Adrenal gland (tissue), 12 donors: ENCODE measurements around the gene CLEC16A. TPM values are rescaled to one million over a fixed set of nuclear protein-coding genes. Genes with fewer than 3 reads are reported as not detected.
A peak's percentile ranks its signal among the peaks of the same experiment; 100 is the strongest.

Source experiments
- DNase-seq, 7 donors: peaks; one replicate each; pipeline ENCODE4 v3.0.0-alpha.2; 2019 to 2020
- H3K27ac ChIP-seq, 5 donors: fragments of 200-600 bp; sonication (generic) in 4 of 5; 1 replicate in 3 of 5; 2 replicates in 2 of 5; pipeline versions ENCODE4 v1.5.1 to v1.8.0; 2016 to 2020; ENCODE audit warnings: mild to moderate bottlenecking in 1 of 5
- H3K27me3 ChIP-seq: fragments of 200-600 bp; 2 replicates; pipeline ENCODE4 v1.8.0; 2021
- H3K36me3 ChIP-seq, 2 donors: fragments of 200-600 bp; replicated peaks in 1 of 2; 1 replicate in 1 of 2; 2 replicates in 1 of 2; pipeline versions ENCODE4 v1.5.1 to v1.8.0; 2018 to 2022
- H3K4me1 ChIP-seq, 2 donors: fragments of 200-600 bp; replicated peaks in 1 of 2; 1 replicate in 1 of 2; 2 replicates in 1 of 2; pipeline versions ENCODE4 v1.5.1 to v1.8.0; 2018 to 2021
- H3K4me3 ChIP-seq, 4 donors: fragments of 200-600 bp; sonication (generic) in 3 of 4; one replicate each; pipeline ENCODE4 v1.5.1; 2016 to 2018
- H3K9me3 ChIP-seq, 3 donors: fragments of 200-600 bp; sonication (generic) in 1 of 3; replicated peaks in 1 of 3; 1 replicate in 2 of 3; 2 replicates in 1 of 3; pipeline versions ENCODE4 v1.5.1 to v1.8.0; 2016 to 2021
- CTCF ChIP-seq, 6 experiments: fragments of 450-650 bp in 4 of 6; fragments of 200-600 bp in 2 of 6; sonication (generic) in 1 of 6; IDR thresholded peaks; 1 replicate in 5 of 6; 2 replicates in 1 of 6; pipeline versions ENCODE4 v1.5.1 to v1.8.0; 2016 to 2021; ENCODE audit warnings: antibody characterized with exemption in 6 of 6, mild to moderate bottlenecking in 2 of 6, moderate library complexity in 1 of 6
- POLR2A ChIP-seq, 2 donors: fragments of 450-650 bp; IDR thresholded peaks; one replicate each; pipeline ENCODE4 v1.6.1; 2017; ENCODE audit warnings: antibody characterized with exemption in 2 of 2, mild to moderate bottlenecking in 2 of 2, moderate library complexity in 1 of 2
- WGBS, 4 donors: extraction: QIAGEN DNeasy Blood & Tissue Kit in 2 of 4; methylation state at CpG; one replicate each; pipeline versions ENCODE4 v1.1.5 to v1.1.7; 2013 to 2017; 5-methylcytosine and 5-hydroxymethylcytosine counted together
- intact Hi-C, 2 donors: fragments of 100-400 bp; cut with DNase I; formaldehyde crosslinking; loops; one replicate each; pipeline versions ENCODE4 v1.14.1 to v1.15.0; 2022 to 2023
- polyA plus RNA-seq, 3 donors: library from polyadenylated mRNA; stranded (reverse); fragments of 200-250 nt in 2 of 3; fragments of 350-450 nt in 1 of 3; fragmentation: Illumina TruSeq in 1 of 3; extraction: RNeasy Lipid Tissue Mini Kit (QIAGEN cat#74804) in 1 of 3; gene quantifications; one replicate each; pipeline ENCODE4 v1.2.3, GENCODE V29; 2013 to 2014
- total RNA-seq, 9 donors: library from RNA; depleted of rRNA in 4 of 9; stranded (reverse); fragments of >200 nt in 4 of 9; fragments of 120-200 nt in 1 of 9; fragmentation: NEBNext Ultra II Directional in 1 of 9; extraction: Animal tissue kit (Norgen Biotek cat#: 25700) in 1 of 9; gene quantifications; one replicate each; pipeline versions ENCODE4 v1.1.0 to v1.2.4, GENCODE V29; 2013 to 2023
- donor health status: healthy with polysubstance abuse.
- donor health status: Bipolar disorder and iron deficiency.
- donor health status: DM: yes; HTN: yes; CAD: no.
- donor health status: DM: no; HTN: no; CAD: no.
- donor health status: DM: no; HTN: no; CAD: no.
- donor health status: DM: yes; HTN: yes; CAD: no.

The CLEC16A gene
- total and polyA plus RNA-seq, 12 donors: 14.0 to 37.2 (median 27.6) TPM

GRCh38 chr16:10918294-10919002 is 25.9 kb upstream of the CLEC16A start:
- Histone ChIP-seq H3K36me3 (no peaks in the 10 kb centered on the region), H3K4me1 (peaks cover 27 to 35% of the 10 kb centered on the region in 2 donors), H3K9me3 (no peaks in the 10 kb centered on the region), H3K27ac (peak overlapping the region in 1 of 5 donors; percentile 64), H3K4me3 (no peak overlapping the region), H3K27me3 (no peaks in the 10 kb centered on the region)
- WGBS, 4 donors: 46 to 59% (median 52%) methylated on average over 14 to 21 of the region's 21 CpGs
- TF ChIP-seq CTCF (IDR thresholded peaks at IDR 0.05) (peak; percentile 95 to 98 (median 96)), POLR2A (IDR thresholded peaks at IDR 0.05) (no peak)
- DNase-seq: peak; percentile 94 to 99 (median 98)
- intact Hi-C loops: loop anchor here (5.0 to 10.0 kb wide), 4 partner anchors 84 to 396 kb away; no protein-coding TSS in a partner anchor

GRCh38 chr16:10919003-10919351 is 25.4 kb upstream of the CLEC16A start:
- peaks cover 32 to 36% of the 10 kb centered on the region in 2 donors for H3K4me1 ChIP-seq
- H3K27ac ChIP-seq: no peak overlapping the region
- H3K4me3 ChIP-seq: no peak overlapping the region
- no peaks in the 10 kb centered on the region for H3K27me3 ChIP-seq
- no peaks in the 10 kb centered on the region for H3K36me3 ChIP-seq
- H3K9me3 ChIP-seq: no peaks in the 10 kb centered on the region
- intact Hi-C loops: loop anchor here (5.0 to 10.0 kb wide), 4 partner anchors 84 to 397 kb away; no protein-coding TSS in a partner anchor
- no peak for DNase-seq
- TF ChIP-seq CTCF (IDR thresholded peaks at IDR 0.05) (peak in 1 of 6 experiments; percentile 31), POLR2A (IDR thresholded peaks at IDR 0.05) (no peak)
- WGBS, 4 donors: 54 to 60% (median 57%) methylated on average over 7 of the region's 7 CpGs

GRCh38 chr16:10920726-10921427 is 23.5 kb upstream of the CLEC16A start:
- Histone ChIP-seq H3K36me3 (peaks cover 0 to 14% of the 10 kb centered on the region in 2 donors), H3K4me1 (peaks cover 40 to 44% of the 10 kb centered on the region in 2 donors), H3K27me3 (no peaks in the 10 kb centered on the region), H3K9me3 (no peaks in the 10 kb centered on the region), H3K4me3 (no peak overlapping the region), H3K27ac (peak overlapping the region in 3 of 5 donors; percentile 72 to 86 (median 78))
- intact Hi-C loops: loop anchor here in 1 of 2 donors (10.0 kb wide), 1 partner anchor 406 kb away; no protein-coding TSS in a partner anchor
- WGBS, 4 donors: 53 to 69% (median 67%) methylated on average over 13 to 15 of the region's 15 CpGs
- no peak for TF ChIP-seq POLR2A (IDR thresholded peaks at IDR 0.05)
- DNase-seq: peak in 2 of 7 donors; percentile 57

- Histone ChIP-seq H3K27ac (peak overlapping the region; percentile 47 to 86 (median 77)), H3K27me3 (no peaks in the 10 kb centered on the region), H3K36me3 (peaks cover 0 to 22% of the 10 kb centered on the region in 2 donors), H3K4me3 (no peak overlapping the region), H3K4me1 (peaks cover 40 to 44% of the 10 kb centered on the region in 2 donors), H3K9me3 (no peaks in the 10 kb centered on the region)
- TF ChIP-seq CTCF (IDR thresholded peaks at IDR 0.05) (no peak), POLR2A (IDR thresholded peaks at IDR 0.05) (no peak)
- intact Hi-C loops: loop anchor here in 1 of 2 donors (10.0 kb wide), 1 partner anchor 407 kb away; no protein-coding TSS in a partner anchor
- peak in 4 of 7 donors; percentile 60 to 71 (median 66) for DNase-seq
- 35 to 62% (median 39%) methylated on average over 2 to 10 of the region's 10 CpGs for WGBS, 4 donors
Measured at GRCh38 chr16:10921536-10922327, 22.6 kb upstream of the CLEC16A start.
